Sciatic nerve (tissue), 2 donors: ENCODE measurements around the gene ARL15. TPM values are rescaled to one million over a fixed set of nuclear protein-coding genes. Genes with fewer than 3 reads are reported as not detected.
A peak's percentile ranks its signal among the peaks of the same experiment; 100 is the strongest.

Experiments
- ATAC-seq: fragments of 200-7000 bp; cut with Tn5 transposase; one replicate; pipeline ENCODE4 v1.9.1; 2020; ENCODE audit warnings: mild to moderate bottlenecking, moderate library complexity
- DNase-seq: peaks from one replicate; pipeline ENCODE4 v3.0.0-alpha.2; 2020; ENCODE audit warnings: low spot score
- intact Hi-C: fragments of 100-400 bp; cut with DNase I; formaldehyde crosslinking; loops from one replicate; pipeline ENCODE4 v1.14.2; 2022
- total RNA-seq: library from RNA; stranded (reverse); fragmentation: NEBNext Ultra II Directional; extraction: Animal tissue kit (Norgen Biotek cat#: 25700); gene quantifications from one replicate; pipeline ENCODE4 v1.2.1, GENCODE V29; 2021
- donor health status: DM: no; HTN: no; CAD: no.
- donor health status: DM: no; HTN: no; CAD: no.

ARL15 gene
- total RNA-seq, 1 donor from 2014 or later, result 30.9 TPM

GRCh38 chr5:54292866-54293265 is 17.5 kb downstream of the ARL15 start:
- intact Hi-C loops, result no loop called here
- DNase-seq, result no peak
- ATAC-seq, result no peak

DNA sequence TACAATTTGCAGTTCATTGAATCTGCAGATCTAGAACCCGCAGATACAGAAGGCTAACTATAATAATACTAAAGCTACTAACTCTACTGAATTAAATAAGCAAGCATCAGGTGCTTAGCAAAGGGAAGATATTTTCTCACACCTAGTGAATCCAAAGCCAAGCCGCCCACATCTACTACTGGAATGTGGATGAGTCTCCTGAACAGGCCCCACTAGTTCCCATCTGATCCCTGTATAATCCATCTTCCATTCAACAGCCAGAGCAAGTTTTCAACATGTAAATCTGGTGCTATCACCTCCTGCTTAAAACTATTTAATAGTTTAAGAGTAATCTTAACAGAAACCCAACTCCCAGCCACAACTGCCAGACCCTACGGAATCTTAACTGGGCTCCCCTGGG is 18.9 kb downstream of the ARL15 start:
- DNase-seq, result no peak
- intact Hi-C loops, result no loop called here
- no peak for ATAC-seq

- intact Hi-C loops, result no loop called here
- ATAC-seq (no peak), DNase-seq (no peak)
These were observed 20.6 kb downstream of the ARL15 start for GRCh38 chr5:54289769-54290168.

DNA sequence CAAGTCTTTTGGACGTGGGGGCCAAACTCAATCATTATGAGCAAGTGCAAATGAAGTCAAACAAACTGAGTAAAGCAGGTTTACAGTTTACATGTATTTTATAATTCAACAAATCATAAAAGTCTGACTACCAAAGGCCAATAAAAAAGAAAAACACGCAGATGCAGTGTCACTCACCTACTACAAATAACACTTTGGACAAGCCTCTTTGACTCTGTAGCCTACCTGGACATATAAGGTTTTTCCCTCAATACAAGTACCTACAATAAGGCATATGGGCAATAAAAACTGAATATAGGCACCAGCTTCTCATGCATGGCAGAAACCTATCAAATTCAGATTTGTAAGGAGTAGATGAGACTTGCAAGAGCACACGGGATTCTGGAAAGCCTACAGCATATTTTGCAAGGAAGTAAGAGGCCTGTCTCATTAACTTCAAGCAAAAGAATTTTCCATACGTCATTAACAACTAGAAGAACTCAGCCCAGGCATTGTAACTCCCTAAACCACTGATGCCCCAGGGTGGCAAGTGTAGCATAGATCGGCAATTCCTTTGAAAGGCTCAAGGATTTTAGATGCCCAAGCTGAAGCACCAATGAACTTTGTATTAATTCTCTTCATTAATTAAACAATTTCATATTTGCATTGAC is 21.7 kb downstream of the ARL15 start:
- DNase-seq (no peak), ATAC-seq (no peak)
- intact Hi-C loops, result no loop called here

DNA sequence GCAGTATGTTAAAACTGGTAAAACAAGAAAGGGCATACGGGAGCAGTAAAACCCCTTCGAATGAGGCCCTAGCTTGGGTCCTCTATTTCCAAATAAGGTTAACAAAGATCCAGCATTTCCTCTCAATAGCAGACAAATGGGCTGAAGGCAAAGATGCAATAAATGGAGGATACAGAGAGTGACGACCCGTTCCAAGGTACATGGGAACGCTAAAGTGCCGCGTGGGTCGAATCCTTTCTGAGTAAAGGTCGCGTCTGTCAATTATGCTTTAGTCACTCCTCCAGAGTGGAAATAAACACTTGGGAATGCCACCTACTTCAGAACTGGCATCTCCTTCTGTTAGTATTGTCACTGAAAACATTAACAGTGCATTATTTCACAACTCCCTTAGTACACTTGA is 24.7 kb downstream of the ARL15 start:
- intact Hi-C loops, result no loop called here

GRCh38 chr5:54284586-54284985 is 25.8 kb downstream of the ARL15 start:
- ATAC-seq, result no peak
- no peak for DNase-seq
- intact Hi-C loops, result no loop called here

More for the DNA sequence above, 24.7 kb downstream of the ARL15 start:
- ATAC-seq, result no peak
- DNase-seq, result no peak

DNA sequence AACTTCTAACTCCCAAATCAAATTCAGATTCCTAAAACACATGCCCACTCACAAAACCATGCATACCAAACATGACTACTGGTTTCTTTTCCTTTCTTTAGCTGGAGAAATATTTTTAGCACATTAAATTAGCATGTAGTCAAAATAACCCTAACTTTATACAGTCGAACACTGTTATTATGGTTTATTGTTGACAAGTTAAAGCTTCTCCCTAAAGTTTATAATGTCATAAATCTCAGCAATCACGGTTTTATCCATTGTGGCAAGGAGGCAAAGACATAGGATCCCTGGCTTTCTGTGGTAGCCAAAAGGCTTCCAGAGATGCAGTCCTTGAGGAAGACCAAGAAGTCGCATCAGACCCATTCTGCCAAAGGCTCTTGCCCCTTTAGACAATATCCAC is 27.5 kb downstream of the ARL15 start:
- intact Hi-C loops, result no loop called here
- DNase-seq (no peak), ATAC-seq (no peak)

DNA sequence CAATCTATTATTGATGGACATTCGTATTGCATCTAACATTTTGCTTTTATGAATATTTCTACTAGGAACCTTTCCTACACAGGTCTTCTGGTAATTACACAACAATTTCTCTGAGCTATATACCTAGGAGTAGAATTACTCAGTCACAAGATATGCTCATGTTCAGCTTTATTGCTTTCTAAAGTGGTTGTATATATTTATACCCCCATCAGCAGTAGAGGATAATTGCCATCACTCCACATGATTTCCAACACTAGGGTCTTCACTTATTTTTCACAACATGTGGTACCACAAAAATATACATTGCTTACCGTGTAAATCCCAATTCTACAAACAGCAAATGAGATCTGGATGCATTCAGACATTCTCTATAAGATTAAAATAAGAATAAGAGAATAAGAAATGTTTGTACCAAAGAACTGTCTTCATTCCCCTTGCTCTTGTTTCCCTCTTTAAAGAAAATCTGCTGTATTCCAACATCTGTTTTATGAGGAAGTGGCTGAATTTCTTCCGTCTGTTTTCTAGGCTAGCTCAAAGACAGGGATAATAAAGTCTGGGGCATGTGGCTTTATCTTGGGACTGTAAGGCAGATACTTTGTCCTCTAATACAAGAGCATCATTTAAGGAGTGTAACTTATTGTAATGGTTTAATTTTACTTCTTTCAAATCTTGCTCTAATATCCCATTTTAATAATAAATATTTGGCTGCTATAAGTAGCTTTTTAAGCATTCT is 28.2 kb downstream of the ARL15 start:
- DNase-seq (no peak), ATAC-seq (no peak)
- intact Hi-C loops, result no loop called here

DNA sequence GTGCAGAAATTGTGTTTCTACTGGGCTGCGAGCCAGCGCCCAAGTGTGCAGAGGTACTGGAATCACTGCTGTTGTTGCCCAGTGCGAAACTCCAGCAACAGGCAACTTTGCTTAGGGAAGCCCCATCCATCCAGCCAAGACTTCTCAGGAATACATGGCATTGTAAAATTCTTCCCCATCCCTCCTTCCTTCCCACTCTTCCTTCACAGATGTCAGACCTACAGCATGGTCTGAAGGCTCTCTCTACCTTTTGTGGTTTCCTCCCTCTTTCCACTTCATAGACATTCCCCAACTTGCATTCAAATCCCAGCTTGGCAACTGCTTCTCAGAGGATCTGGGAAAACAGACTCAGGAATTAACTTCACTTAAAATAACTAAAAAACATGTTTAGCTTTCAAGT is 30.4 kb downstream of the ARL15 start:
- intact Hi-C loops, result no loop called here
- ATAC-seq, result no peak
- no peak for DNase-seq

GRCh38 chr5:54278979-54279717 is 31.2 kb downstream of the ARL15 start:
- DNase-seq (no peak), ATAC-seq (no peak)
- intact Hi-C loops, result no loop called here

- intact Hi-C loops, result no loop called here
- DNase-seq (no peak), ATAC-seq (peak; percentile 55)
These were observed 32.1 kb downstream of the ARL15 start for GRCh38 chr5:54278036-54278830.

DNA sequence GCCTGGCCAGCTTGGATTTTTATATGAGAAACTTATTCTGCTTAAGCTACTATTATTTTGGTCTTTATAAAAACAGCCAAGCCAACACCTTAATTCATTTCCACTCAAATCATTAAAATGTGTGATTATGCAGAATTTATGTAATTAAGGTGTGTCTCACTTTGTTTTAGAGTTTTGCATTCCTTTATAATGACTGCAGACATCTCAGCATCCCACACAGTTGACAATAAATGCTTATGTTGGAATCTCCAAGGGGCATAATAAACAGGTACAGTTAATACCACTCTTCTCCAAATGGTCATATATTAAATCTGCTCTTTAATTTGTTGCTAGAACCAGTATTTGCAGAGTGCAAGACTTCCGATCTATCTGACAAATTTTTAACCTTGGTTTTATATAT is 34.3 kb downstream of the ARL15 start:
- DNase-seq (no peak), ATAC-seq (no peak)
- intact Hi-C loops, result no loop called here

- ATAC-seq, result no peak
- intact Hi-C loops, result no loop called here
- DNase-seq, result no peak
These were observed 35.0 kb downstream of the ARL15 start for GRCh38 chr5:54275361-54275760.

- intact Hi-C loops, result no loop called here
- ATAC-seq (no peak), DNase-seq (no peak)
These were observed 35.4 kb downstream of the ARL15 start for GRCh38 chr5:54274944-54275343.

GRCh38 chr5:54273715-54274114 is 36.7 kb downstream of the ARL15 start:
- ATAC-seq (no peak), DNase-seq (no peak)
- intact Hi-C loops, result no loop called here

DNA sequence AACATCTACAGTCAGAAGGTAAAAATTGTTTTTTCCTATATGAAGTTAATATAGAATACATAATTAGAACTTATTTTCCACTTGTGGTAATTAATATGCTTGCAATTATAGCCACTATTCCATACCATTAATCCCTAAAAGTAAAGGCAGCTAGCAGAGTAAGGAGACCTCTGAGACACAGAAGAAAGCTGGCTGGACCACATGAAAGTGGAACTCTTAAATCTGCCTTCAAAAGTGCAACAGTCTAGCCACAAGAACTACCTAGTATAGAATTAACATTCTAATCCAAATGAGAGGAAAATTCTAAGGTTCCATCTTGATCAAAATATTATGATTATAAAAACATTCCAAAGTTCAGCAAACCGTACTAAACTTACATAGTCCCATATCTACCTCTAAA is 37.6 kb downstream of the ARL15 start:
- intact Hi-C loops, result no loop called here
- ATAC-seq, result no peak
- no peak for DNase-seq

DNA sequence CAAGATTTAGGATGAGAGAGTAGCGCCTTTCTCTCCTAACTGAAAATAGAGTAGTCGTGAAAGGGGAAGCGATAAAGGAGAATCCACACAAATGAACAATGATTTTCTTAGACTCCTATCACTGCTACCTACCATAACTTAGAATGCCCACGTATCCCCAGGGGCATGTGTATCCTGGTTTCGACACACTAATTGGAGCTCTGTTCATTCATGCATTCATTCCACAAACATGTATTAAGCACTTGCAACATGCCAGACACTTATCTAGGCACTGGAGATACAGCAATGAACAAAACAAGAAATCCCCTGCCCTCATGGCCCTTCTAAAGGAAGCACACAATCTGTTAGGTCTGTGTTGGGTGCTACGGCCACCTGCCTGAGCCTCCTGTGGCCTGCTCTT is 40.0 kb downstream of the ARL15 start:
- no peak for DNase-seq
- intact Hi-C loops, result no loop called here
- no peak for ATAC-seq

DNA sequence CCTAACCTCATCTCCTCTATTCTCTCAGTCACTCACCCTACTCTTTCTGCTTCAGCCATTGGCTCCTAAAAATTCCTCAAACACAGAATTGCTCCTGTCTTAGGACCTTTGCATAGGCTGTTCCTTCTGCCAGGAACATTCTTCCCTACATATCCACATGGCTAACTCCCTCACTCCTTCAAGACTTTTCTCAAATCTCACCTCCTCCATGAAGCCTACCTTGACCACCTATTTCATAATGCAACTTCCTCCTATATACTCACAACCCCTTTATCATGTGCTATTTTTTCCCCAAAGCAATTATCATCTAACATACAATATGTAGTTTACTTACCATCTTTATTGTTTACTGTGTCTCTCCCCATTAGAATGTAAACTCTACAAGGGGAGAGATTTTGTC is 45.8 kb downstream of the ARL15 start:
- intact Hi-C loops, result no loop called here

GRCh38 chr5:54263447-54263846 is 46.9 kb downstream of the ARL15 start:
- ATAC-seq (no peak), DNase-seq (no peak)
- intact Hi-C loops, result no loop called here

More for the DNA sequence above, 45.8 kb downstream of the ARL15 start:
- no peak for ATAC-seq
- DNase-seq, result no peak
